ENCODE measurements around the gene SMG5.
A peak's percentile ranks its signal among the peaks of the same experiment; 100 is the strongest.

The SMG5 gene

GRCh38 chr1:156291226-156292061, 8.8 kb upstream of the SMG5 start:
- no peaks in the 10 kb centered on the region for H3K27me3 Mint-ChIP-seq
- ATAC-seq (replicated peaks) (peak; percentile 40), DNase-seq (no peak)
- H3K4me1 Mint-ChIP-seq (ENCODE audit: low read depth in 2 of 2): peaks cover 12 to 16% of the 10 kb centered on the region in 2 donors
- peaks cover 15% of the 10 kb centered on the region for H3K36me3 Mint-ChIP-seq (ENCODE audit: insufficient read depth)
- no peak overlapping the region for H3K4me3 Mint-ChIP-seq
- H3K9me3 Mint-ChIP-seq: no peaks in the 10 kb centered on the region
- peak overlapping the region in 1 of 2 donors; percentile 17 for H3K27ac Mint-ChIP-seq

- Mint-ChIP-seq H3K4me1 (ENCODE audit: low read depth in 2 of 2) (peaks cover 5 to 11% of the 10 kb centered on the region in 2 donors), H3K36me3 (ENCODE audit: insufficient read depth) (peaks cover 19% of the 10 kb centered on the region)
These were observed 7.2 kb upstream of the SMG5 start for GRCh38 chr1:156289857-156290256.

GRCh38 chr1:156286061-156286460, 3.4 kb upstream of the SMG5 start:
- Mint-ChIP-seq H3K4me3 (peak overlapping the region in 1 of 2 donors; percentile 23), H3K27me3 (no peaks in the 10 kb centered on the region), H3K4me1 (ENCODE audit: low read depth in 2 of 2) (peaks cover 18 to 26% of the 10 kb centered on the region in 2 donors), H3K27ac (no peak overlapping the region), H3K9me3 (no peaks in the 10 kb centered on the region), H3K36me3 (ENCODE audit: insufficient read depth) (peaks cover 25% of the 10 kb centered on the region)
- no peak for DNase-seq
- ATAC-seq (replicated peaks): no peak

More at GRCh38 chr1:156289857-156290256, 7.2 kb upstream of the SMG5 start:
- Mint-ChIP-seq H3K27me3 (no peaks in the 10 kb centered on the region), H3K27ac (no peak overlapping the region), H3K4me3 (no peak overlapping the region), H3K9me3 (no peaks in the 10 kb centered on the region)
- DNase-seq: no peak
- ATAC-seq (replicated peaks): no peak

- Mint-ChIP-seq H3K4me3 (no peak overlapping the region), H3K27me3 (no peaks in the 10 kb centered on the region), H3K27ac (no peak overlapping the region), H3K9me3 (no peaks in the 10 kb centered on the region), H3K4me1 (ENCODE audit: low read depth in 2 of 2) (peaks cover 23 to 30% of the 10 kb centered on the region in 2 donors), H3K36me3 (ENCODE audit: insufficient read depth) (peaks cover 25% of the 10 kb centered on the region)
- ATAC-seq (replicated peaks) (no peak), DNase-seq (no peak)
These were observed 2.8 kb upstream of the SMG5 start for GRCh38 chr1:156285437-156285836.

- Mint-ChIP-seq H3K27me3 (no peaks in the 10 kb centered on the region), H3K9me3 (no peaks in the 10 kb centered on the region), H3K36me3 (ENCODE audit: insufficient read depth) (peaks cover 25% of the 10 kb centered on the region), H3K4me1 (ENCODE audit: low read depth in 2 of 2) (peaks cover 26 to 33% of the 10 kb centered on the region in 2 donors), H3K4me3 (no peak overlapping the region), H3K27ac (no peak overlapping the region)
- DNase-seq (no peak), ATAC-seq (replicated peaks) (no peak)
These were observed 2.1 kb upstream of the SMG5 start for GRCh38 chr1:156284757-156285156.

GRCh38 chr1:156284112-156284511, 1.5 kb upstream of the SMG5 start, which contains the start of gene TMEM79:
Gene TMEM79 (plus strand): TSS chr1:156284325. CDS start chr1:156285227, 902 bp downstream.
- no peaks in the 10 kb centered on the region for H3K9me3 Mint-ChIP-seq

GRCh38 chr1:156283521-156283920, 896 bp upstream of the SMG5 start:
- Mint-ChIP-seq H3K4me3 (peak overlapping the region; percentile 89 to 99), H3K4me1 (ENCODE audit: low read depth in 2 of 2) (peaks cover 26 to 33% of the 10 kb centered on the region in 2 donors), H3K27me3 (no peaks in the 10 kb centered on the region), H3K9me3 (no peaks in the 10 kb centered on the region), H3K36me3 (ENCODE audit: insufficient read depth) (peaks cover 25% of the 10 kb centered on the region), H3K27ac (peak overlapping the region; percentile 94 to 98)
- DNase-seq (no peak), ATAC-seq (replicated peaks) (no peak)

More at GRCh38 chr1:156284112-156284511, 1.5 kb upstream of the SMG5 start, which contains the start of gene TMEM79:
- Mint-ChIP-seq H3K4me1 (ENCODE audit: low read depth in 2 of 2) (peaks cover 26 to 33% of the 10 kb centered on the region in 2 donors), H3K4me3 (peak within 1 kb of the TSS; percentile 89 to 99), H3K27me3 (no peaks in the 10 kb centered on the region), H3K27ac (peak within 1 kb of the TSS; percentile 94 to 98), H3K36me3 (ENCODE audit: insufficient read depth) (peaks cover 25% of the 10 kb centered on the region)
- ATAC-seq (replicated peaks): no peak
- DNase-seq: no peak

- Mint-ChIP-seq H3K4me1 (ENCODE audit: low read depth in 2 of 2) (peaks cover 26 to 33% of the 10 kb centered on the region in 2 donors), H3K4me3 (peak overlapping the region; percentile 89 to 99), H3K27ac (peak overlapping the region; percentile 94 to 98), H3K36me3 (ENCODE audit: insufficient read depth) (peaks cover 38% of the 10 kb centered on the region), H3K9me3 (no peaks in the 10 kb centered on the region), H3K27me3 (no peaks in the 10 kb centered on the region)
- ATAC-seq (replicated peaks) (no peak), DNase-seq (no peak)
These were observed 739 bp downstream of the SMG5 start for GRCh38 chr1:156281693-156282478.

GRCh38 chr1:156281281-156281680, 1.3 kb downstream of the SMG5 start:
- Mint-ChIP-seq H3K36me3 (ENCODE audit: insufficient read depth) (peaks cover 40% of the 10 kb centered on the region), H3K27me3 (no peaks in the 10 kb centered on the region), H3K4me1 (ENCODE audit: low read depth in 2 of 2) (peaks cover 26 to 33% of the 10 kb centered on the region in 2 donors), H3K9me3 (no peaks in the 10 kb centered on the region), H3K4me3 (peak overlapping the region; percentile 89 to 99), H3K27ac (peak overlapping the region; percentile 94 to 98)
- peak; percentile 18 for ATAC-seq (replicated peaks)
- peak in 2 of 3 experiments; percentile 18 to 26 for DNase-seq

GRCh38 chr1:156279837-156280236, 2.8 kb downstream of the SMG5 start:
- H3K27ac Mint-ChIP-seq: no peak overlapping the region
- DNase-seq (no peak), ATAC-seq (replicated peaks) (no peak)
- no peak overlapping the region for H3K4me3 Mint-ChIP-seq
- H3K36me3 Mint-ChIP-seq (ENCODE audit: insufficient read depth): peaks cover 50% of the 10 kb centered on the region
- no peaks in the 10 kb centered on the region for H3K9me3 Mint-ChIP-seq
- no peaks in the 10 kb centered on the region for H3K27me3 Mint-ChIP-seq
- peaks cover 26 to 33% of the 10 kb centered on the region in 2 donors for H3K4me1 Mint-ChIP-seq (ENCODE audit: low read depth in 2 of 2)

- ATAC-seq (replicated peaks) (no peak), DNase-seq (no peak)
- Mint-ChIP-seq H3K4me1 (ENCODE audit: low read depth in 2 of 2) (peaks cover 15 to 16% of the 10 kb centered on the region in 2 donors), H3K36me3 (ENCODE audit: insufficient read depth) (peaks cover 69% of the 10 kb centered on the region), H3K4me3 (no peak overlapping the region), H3K27ac (no peak overlapping the region), H3K9me3 (no peaks in the 10 kb centered on the region), H3K27me3 (no peaks in the 10 kb centered on the region)
These were observed 5.7 kb downstream of the SMG5 start for GRCh38 chr1:156276966-156277381.

- no peak overlapping the region for H3K27ac Mint-ChIP-seq
- peaks cover 12 to 13% of the 10 kb centered on the region in 2 donors for H3K4me1 Mint-ChIP-seq (ENCODE audit: low read depth in 2 of 2)
- DNase-seq (no peak), ATAC-seq (replicated peaks) (no peak)
- H3K36me3 Mint-ChIP-seq (ENCODE audit: insufficient read depth): peaks cover 74% of the 10 kb centered on the region
- H3K9me3 Mint-ChIP-seq: no peaks in the 10 kb centered on the region
- no peak overlapping the region for H3K4me3 Mint-ChIP-seq
- no peaks in the 10 kb centered on the region for H3K27me3 Mint-ChIP-seq
These were observed 6.1 kb downstream of the SMG5 start for GRCh38 chr1:156276532-156276931.

- peaks cover 95% of the 10 kb centered on the region for H3K36me3 Mint-ChIP-seq (ENCODE audit: insufficient read depth)
- no peak overlapping the region for H3K4me3 Mint-ChIP-seq
- H3K9me3 Mint-ChIP-seq: no peaks in the 10 kb centered on the region
- no peak for ATAC-seq (replicated peaks)
- no peaks in the 10 kb centered on the region for H3K27me3 Mint-ChIP-seq
- peaks cover 0 to 5% of the 10 kb centered on the region in 2 donors for H3K4me1 Mint-ChIP-seq (ENCODE audit: low read depth in 2 of 2)
- no peak for DNase-seq
- no peak overlapping the region for H3K27ac Mint-ChIP-seq
These were observed 12.3 kb downstream of the SMG5 start for GRCh38 chr1:156270314-156270713.

Data from effector memory CD8-positive, alpha-beta T cell (primary cell).